ENCODE data around the gene TAC4.
A peak's percentile ranks its signal among the peaks of the same experiment; 100 is the strongest.

GRCh38 chr17:49859991-49860953 lies 12.4 kb upstream of the TAC4 start:
- TF ChIP-seq CTCF (IDR thresholded peaks at IDR 0.05; ENCODE audit: borderline replicate concordance, extremely low read depth, low read length, poor library complexity, severe bottlenecking) (peak; percentile 3), EZH2 (IDR thresholded peaks at IDR 0.05; ENCODE audit: borderline replicate concordance, low read depth, low read length, severe bottlenecking) (no peak)
